Tibial nerve (tissue), 4 donors: ENCODE data around the gene TMEM151B. TPM values are rescaled to one million over a fixed set of nuclear protein-coding genes. Genes with fewer than 3 reads are reported as not detected.

Source experiments
- DNase-seq, 2 donors: peaks; one replicate each; pipeline ENCODE4 v3.0.0-alpha.2; 2019; ENCODE audit warnings: low spot score in 2 of 2
- H3K27ac ChIP-seq, 4 donors: fragments of 200-600 bp; sonication (generic) in 3 of 4; one replicate each; pipeline ENCODE4 v1.5.1; 2017 to 2019; ENCODE audit warnings: mild to moderate bottlenecking in 1 of 4
- H3K27me3 ChIP-seq, 2 donors: fragments of 200-600 bp; sonication (generic) in 1 of 2; one replicate each; pipeline versions ENCODE4 v1.5.1 to v1.6.0; 2017 to 2019
- H3K36me3 ChIP-seq, 3 donors: fragments of 200-600 bp; sonication (generic); one replicate each; pipeline ENCODE4 v1.5.1; 2018 to 2019
- H3K4me1 ChIP-seq, 4 donors: fragments of 200-600 bp; sonication (generic) in 3 of 4; one replicate each; pipeline ENCODE4 v1.5.1; 2017 to 2019
- H3K4me3 ChIP-seq, 4 donors: fragments of 200-600 bp; sonication (generic) in 3 of 4; one replicate each; pipeline ENCODE4 v1.5.1; 2017 to 2019; ENCODE audit warnings: mild to moderate bottlenecking in 1 of 4, moderate library complexity in 1 of 4
- H3K9me3 ChIP-seq, 4 donors: fragments of 200-600 bp; sonication (generic) in 3 of 4; one replicate each; pipeline ENCODE4 v1.5.1; 2017 to 2019
- EP300 ChIP-seq, 2 donors: sonication (generic); formaldehyde crosslinking; IDR thresholded peaks; one replicate each; pipeline ENCODE4 v1.6.1; 2017; ENCODE audit warnings: antibody characterized with exemption in 2 of 2, mild to moderate bottlenecking in 1 of 2
- POLR2A ChIP-seq, 2 donors: fragments of 450-650 bp; IDR thresholded peaks; one replicate each; pipeline ENCODE4 v1.6.1; 2017; ENCODE audit warnings: antibody characterized with exemption in 2 of 2, mild to moderate bottlenecking in 2 of 2, moderate library complexity in 2 of 2
- WGBS, 2 donors: methylation state at CpG; one replicate each; pipeline ENCODE4 v1.1.5; 2018; 5-methylcytosine and 5-hydroxymethylcytosine counted together
- total RNA-seq, 4 donors: library from RNA; depleted of rRNA; stranded (reverse); fragments of >200 nt; gene quantifications; one replicate each; pipeline ENCODE4 v1.1.0, GENCODE V29; 2016
- TF ChIP-seq, protein P1 (sequence below), 5 experiments: fragments of 200-600 bp in 3 of 5; fragments of 450-650 bp in 2 of 5; sonication (generic) in 3 of 5; IDR thresholded peaks; one replicate each; pipeline ENCODE4 v1.5.1; 2016 to 2019; ENCODE audit warnings: antibody characterized with exemption in 5 of 5, mild to moderate bottlenecking in 3 of 5, moderate library complexity in 2 of 5

TMEM151B gene
- total RNA-seq, 4 donors from 2014 or later, result 0.42 TPM; not detected in 3

DNA sequence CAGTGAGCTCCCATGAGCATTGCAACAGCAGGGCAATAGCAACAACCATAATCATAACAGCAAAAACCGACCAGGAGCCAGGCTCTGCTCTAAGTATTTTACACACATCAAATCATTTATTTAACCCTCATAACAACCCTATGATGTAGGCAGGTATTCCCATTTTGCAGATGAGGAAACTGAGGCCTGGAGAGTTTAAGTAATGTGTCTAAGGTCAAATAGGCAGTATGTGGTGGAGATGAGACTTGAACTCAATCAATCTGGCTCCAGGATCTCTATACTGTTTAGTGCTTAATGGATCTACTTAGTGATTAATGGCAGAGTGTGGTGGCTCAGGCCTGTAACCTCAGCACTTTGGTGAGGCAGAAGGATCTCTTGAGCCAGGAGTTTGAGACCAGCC is 3.4 kb downstream of the TMEM151B start:
- DNase-seq, result no peak
- Histone ChIP-seq H3K36me3 (no peaks in the 10 kb centered on the region), H3K27me3 (peaks cover 0 to 89% of the 10 kb centered on the region in 2 donors), H3K9me3 (no peaks in the 10 kb centered on the region), H3K4me1 (peaks cover 0 to 27% (median 5%) of the 10 kb centered on the region in 4 donors), H3K4me3 (no peak overlapping the region), H3K27ac (no peak overlapping the region)
- 36 to 67% methylated on average over 1 of the region's 1 CpG for WGBS, 2 donors
- TF ChIP-seq EP300 (IDR thresholded peaks at IDR 0.05) (no peak), POLR2A (IDR thresholded peaks at IDR 0.05) (no peak)
- TF ChIP-seq, protein P1, sequence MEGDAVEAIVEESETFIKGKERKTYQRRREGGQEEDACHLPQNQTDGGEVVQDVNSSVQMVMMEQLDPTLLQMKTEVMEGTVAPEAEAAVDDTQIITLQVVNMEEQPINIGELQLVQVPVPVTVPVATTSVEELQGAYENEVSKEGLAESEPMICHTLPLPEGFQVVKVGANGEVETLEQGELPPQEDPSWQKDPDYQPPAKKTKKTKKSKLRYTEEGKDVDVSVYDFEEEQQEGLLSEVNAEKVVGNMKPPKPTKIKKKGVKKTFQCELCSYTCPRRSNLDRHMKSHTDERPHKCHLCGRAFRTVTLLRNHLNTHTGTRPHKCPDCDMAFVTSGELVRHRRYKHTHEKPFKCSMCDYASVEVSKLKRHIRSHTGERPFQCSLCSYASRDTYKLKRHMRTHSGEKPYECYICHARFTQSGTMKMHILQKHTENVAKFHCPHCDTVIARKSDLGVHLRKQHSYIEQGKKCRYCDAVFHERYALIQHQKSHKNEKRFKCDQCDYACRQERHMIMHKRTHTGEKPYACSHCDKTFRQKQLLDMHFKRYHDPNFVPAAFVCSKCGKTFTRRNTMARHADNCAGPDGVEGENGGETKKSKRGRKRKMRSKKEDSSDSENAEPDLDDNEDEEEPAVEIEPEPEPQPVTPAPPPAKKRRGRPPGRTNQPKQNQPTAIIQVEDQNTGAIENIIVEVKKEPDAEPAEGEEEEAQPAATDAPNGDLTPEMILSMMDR (IDR thresholded peaks at IDR 0.05), result no peak

DNA sequence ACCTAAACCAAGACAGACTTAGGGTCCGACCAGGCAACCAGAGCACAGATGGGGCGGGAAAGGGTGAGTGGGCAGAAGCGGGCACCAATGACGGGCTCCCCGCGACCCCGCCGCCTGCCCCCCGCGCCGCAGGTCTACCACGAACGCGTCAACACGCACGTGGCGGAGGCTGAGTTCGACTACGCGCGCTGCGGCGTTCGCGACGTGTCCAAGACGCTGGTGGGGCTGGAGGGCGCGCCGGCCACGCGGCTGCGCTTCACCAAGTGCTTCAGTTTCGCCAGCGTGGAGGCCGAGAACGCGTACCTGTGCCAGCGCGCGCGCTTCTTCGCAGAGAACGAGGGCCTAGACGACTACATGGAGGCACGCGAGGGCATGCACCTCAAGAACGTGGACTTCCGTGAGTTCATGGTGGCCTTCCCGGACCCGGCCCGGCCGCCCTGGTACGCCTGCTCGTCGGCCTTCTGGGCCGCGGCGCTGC is 5.1 kb downstream of the TMEM151B start:
- peaks cover 0 to 72% of the 10 kb centered on the region in 2 donors for H3K27me3 ChIP-seq
- no peaks in the 10 kb centered on the region for H3K36me3 ChIP-seq
- 84 to 89% methylated on average over 50 to 59 of the region's 59 CpGs for WGBS, 2 donors
- TF ChIP-seq, protein P1 (IDR thresholded peaks at IDR 0.05), result no peak
- TF ChIP-seq EP300 (IDR thresholded peaks at IDR 0.05) (no peak), POLR2A (IDR thresholded peaks at IDR 0.05) (no peak)
- no peaks in the 10 kb centered on the region for H3K9me3 ChIP-seq
- no peak overlapping the region for H3K27ac ChIP-seq
- peak overlapping the region in 1 of 4 donors; percentile 46 for H3K4me3 ChIP-seq
- no peak for DNase-seq
- H3K4me1 ChIP-seq, result peaks cover 0 to 20% (median 5%) of the 10 kb centered on the region in 4 donors

DNA sequence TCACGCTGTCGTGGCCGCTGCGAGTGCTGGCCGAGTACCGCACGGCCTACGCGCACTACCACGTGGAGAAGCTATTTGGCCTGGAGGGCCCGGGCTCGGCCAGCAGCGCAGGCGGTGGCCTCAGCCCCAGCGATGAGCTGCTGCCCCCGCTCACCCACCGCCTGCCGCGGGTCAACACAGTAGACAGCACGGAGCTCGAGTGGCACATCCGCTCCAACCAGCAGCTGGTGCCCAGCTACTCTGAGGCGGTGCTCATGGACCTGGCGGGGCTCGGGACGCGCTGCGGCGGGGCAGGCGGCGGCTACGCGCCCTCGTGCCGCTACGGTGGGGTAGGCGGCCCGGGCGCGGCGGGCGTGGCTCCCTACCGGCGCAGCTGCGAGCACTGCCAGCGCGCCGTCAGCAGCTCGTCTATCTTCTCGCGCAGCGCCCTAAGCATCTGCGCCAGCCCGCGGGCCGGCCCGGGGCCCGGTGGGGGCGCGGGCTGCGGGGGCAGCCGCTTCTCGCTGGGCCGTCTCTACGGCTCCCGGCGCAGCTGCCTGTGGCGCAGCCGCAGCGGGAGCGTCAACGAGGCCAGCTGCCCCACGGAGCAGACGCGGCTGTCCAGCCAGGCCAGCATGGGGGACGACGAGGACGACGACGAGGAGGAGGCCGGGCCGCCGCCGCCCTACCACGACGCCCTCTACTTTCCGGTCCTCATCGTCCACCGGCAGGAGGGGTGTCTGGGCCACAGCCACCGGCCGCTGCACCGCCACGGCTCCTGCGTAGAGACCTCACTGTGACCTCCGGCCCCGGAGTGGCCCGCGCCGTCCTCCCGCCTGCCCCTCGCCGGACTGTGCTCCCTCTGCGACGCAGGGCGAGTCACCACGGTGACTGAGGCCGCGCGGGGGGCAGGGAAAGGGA is 5.7 kb downstream of the TMEM151B start:
- no peaks in the 10 kb centered on the region for H3K36me3 ChIP-seq
- H3K4me1 ChIP-seq, result peaks cover 0 to 15% (median 5%) of the 10 kb centered on the region in 4 donors
- no peak overlapping the region for H3K27ac ChIP-seq
- WGBS, 2 donors, result 21 to 25% methylated on average over 34 to 48 of the region's 109 CpGs
- H3K9me3 ChIP-seq, result no peaks in the 10 kb centered on the region
- H3K27me3 ChIP-seq, result peaks cover 0 to 68% of the 10 kb centered on the region in 2 donors
- peak overlapping the region in 3 of 4 donors; percentile 15 to 46 (median 27) for H3K4me3 ChIP-seq
- no peak for DNase-seq
- TF ChIP-seq EP300 (IDR thresholded peaks at IDR 0.05), result no peak
- TF ChIP-seq, protein P1 (IDR thresholded peaks at IDR 0.05), result no peak
- no peak for TF ChIP-seq POLR2A (IDR thresholded peaks at IDR 0.05)

DNA sequence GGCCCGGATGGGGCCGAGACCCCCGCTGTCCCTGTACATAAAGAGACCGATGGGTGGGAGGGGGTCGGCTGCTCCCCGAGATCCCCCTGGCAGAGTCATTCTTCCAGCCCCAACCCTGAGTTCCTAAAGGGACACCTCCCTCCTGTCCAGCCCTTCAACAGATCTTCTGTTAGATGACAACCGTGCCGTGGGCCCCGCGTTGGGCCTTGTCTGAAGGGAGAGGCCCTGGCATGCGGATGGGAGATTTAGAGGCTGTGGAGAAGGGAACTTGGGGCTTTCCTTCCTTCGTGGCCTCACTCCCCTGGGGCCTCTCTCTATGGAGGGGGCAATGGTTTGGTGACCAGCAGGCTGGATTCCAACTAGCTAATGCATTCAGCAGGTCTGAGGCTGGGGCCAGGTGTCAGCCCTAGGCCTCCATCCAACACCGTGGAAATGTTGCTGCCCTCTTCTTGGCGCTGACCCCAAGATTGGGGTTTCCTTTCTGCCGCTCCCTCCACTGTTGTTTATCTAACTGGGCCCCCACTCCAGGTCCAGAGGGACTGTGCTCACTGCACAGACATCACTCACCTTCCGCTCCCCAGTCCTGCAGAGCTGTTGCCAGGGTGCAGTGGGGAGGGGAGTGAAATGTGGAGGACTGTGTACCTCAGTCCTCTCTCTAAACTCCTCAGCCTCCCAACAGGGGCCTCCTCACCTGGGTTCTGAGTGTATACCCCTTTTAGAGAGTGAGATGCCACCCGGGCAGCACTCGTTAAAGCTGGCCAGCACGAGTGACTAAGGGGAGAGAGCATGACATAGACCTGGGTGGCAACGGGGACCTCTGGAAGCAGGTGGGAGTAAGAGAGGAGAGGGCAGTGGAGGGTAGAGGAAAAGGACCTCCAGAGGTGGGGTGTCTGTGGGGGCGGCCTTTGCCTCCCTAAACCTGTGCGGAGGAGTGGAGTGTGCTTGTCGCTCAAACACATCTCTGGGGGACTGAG is 6.7 kb downstream of the TMEM151B start:
- no peak for DNase-seq
- Histone ChIP-seq H3K9me3 (no peaks in the 10 kb centered on the region), H3K27ac (no peak overlapping the region), H3K27me3 (peaks cover 0 to 58% of the 10 kb centered on the region in 2 donors), H3K36me3 (no peaks in the 10 kb centered on the region), H3K4me3 (no peak overlapping the region), H3K4me1 (peaks cover 0 to 13% (median 5%) of the 10 kb centered on the region in 4 donors)
- WGBS, 2 donors, result 78 to 82% methylated on average over 23 of the region's 23 CpGs
- no peak for TF ChIP-seq POLR2A (IDR thresholded peaks at IDR 0.05)
- TF ChIP-seq, protein P1 (IDR thresholded peaks at IDR 0.05), result no peak
- no peak for TF ChIP-seq EP300 (IDR thresholded peaks at IDR 0.05)
